IMR-90 (cell line): ENCODE measurements around the gene CFAP70. TPM values are rescaled to one million over a fixed set of nuclear protein-coding genes. Genes with fewer than 3 reads are reported as not detected.
A peak's percentile ranks its signal among the peaks of the same experiment; 100 is the strongest.

Source experiments
- ATAC-seq: fragments of 200-7000 bp; cut with Tn5 transposase; 2 replicates; pipeline ENCODE4 v1.9.1; 2020; ENCODE audit warnings: low read depth, mild to moderate bottlenecking, moderate library complexity
- BruUV-seq: library from RNA; stranded (reverse); fragments of 400-500 nt; replicated peaks from 2 replicates; lab custom pipeline; 2021; lab: Mats Ljungman, UMichigan
- CTCF ChIA-PET: fragments of 300-600 bp; formaldehyde crosslinking; extraction: SDS; loops from one replicate; lab custom pipeline; 2021; ENCODE audit warnings: antibody characterized with exemption; lab: Yijun Ruan, JAX
- POLR2A ChIA-PET: fragments of 300-600 bp; sonication (Branson Sonifier 250); formaldehyde crosslinking; loops from one replicate; lab custom pipeline; 2022; ENCODE audit warnings: antibody characterized with exemption; ENCODE audit not compliant: unreplicated experiment; lab: Charles Lee
- DNase-seq: peaks from one replicate; pipeline ENCODE4 v3.0.0; 2013
- H2AFZ ChIP-seq: replicated peaks from 2 replicates; pipeline ENCODE3; 2013; ENCODE audit warnings: low read length, mild to moderate bottlenecking; ENCODE audit not compliant: poor library complexity
- H2AK5ac ChIP-seq: 2 replicates; pipeline ENCODE4 v1.6.1; 2013; ENCODE audit warnings: low read depth, low read length, inconsistent platforms
- H2AK9ac ChIP-seq: replicated peaks from 2 replicates; pipeline ENCODE3; 2013; ENCODE audit warnings: mild to moderate bottlenecking, low read depth, low read length, moderate library complexity; ENCODE audit not compliant: poor library complexity
- H2BK120ac ChIP-seq: 2 replicates; pipeline ENCODE4 v1.6.1; 2013; ENCODE audit warnings: low read depth, low read length, inconsistent platforms
- H2BK15ac ChIP-seq: 3 replicates; pipeline ENCODE4 v1.6.1; 2013; ENCODE audit warnings: low read depth, low read length, inconsistent platforms
- H2BK20ac ChIP-seq: 2 replicates; pipeline ENCODE4 v1.6.1; 2013; ENCODE audit warnings: low read depth, mild to moderate bottlenecking, inconsistent platforms, low read length, moderate library complexity
- H2BK5ac ChIP-seq: 2 replicates; pipeline ENCODE4 v1.6.1; 2013; ENCODE audit warnings: mild to moderate bottlenecking, low read depth, low read length, inconsistent platforms; ENCODE audit not compliant: poor library complexity, severe bottlenecking
- H3K14ac ChIP-seq: replicated peaks from 2 replicates; pipeline ENCODE4 v1.6.1; 2013; ENCODE audit warnings: low read depth, low read length, inconsistent platforms
- H3K18ac ChIP-seq: 2 replicates; pipeline ENCODE4 v1.6.1; 2013; ENCODE audit warnings: low read depth, low read length, control low read depth
- H3K23ac ChIP-seq: 2 replicates; pipeline ENCODE4 v1.6.1; 2013; ENCODE audit warnings: low read depth, low read length, inconsistent platforms
- H3K27ac ChIP-seq: 2 replicates; pipeline ENCODE4 v1.5.1; 2013; ENCODE audit warnings: mild to moderate bottlenecking, control low read depth, low read length; ENCODE audit not compliant: insufficient read depth
- H3K27me3 ChIP-seq: 2 replicates; pipeline ENCODE4 v1.6.1; 2013; ENCODE audit warnings: low read length; ENCODE audit not compliant: control insufficient read depth, insufficient read depth
- H3K36me3 ChIP-seq: 2 replicates; pipeline ENCODE4 v1.6.1; 2013; ENCODE audit warnings: low read length, mixed read lengths; ENCODE audit not compliant: control insufficient read depth, insufficient read depth
- H3K4ac ChIP-seq: 2 replicates; pipeline ENCODE4 v1.6.1; 2013; ENCODE audit warnings: low read depth, low read length, inconsistent platforms
- H3K4me1 ChIP-seq: 2 replicates; pipeline ENCODE4 v1.6.1; 2013; ENCODE audit warnings: low read length, mixed read lengths; ENCODE audit not compliant: control insufficient read depth, insufficient read depth
- H3K4me2 ChIP-seq: 2 replicates; pipeline ENCODE4 v1.6.1; 2013; ENCODE audit warnings: low read depth, mild to moderate bottlenecking, control low read depth, low read length, moderate library complexity
- H3K4me3 ChIP-seq: 2 replicates; pipeline ENCODE4 v1.5.1; 2013; ENCODE audit warnings: low read depth, mild to moderate bottlenecking, control low read depth, low read length, moderate library complexity; ENCODE audit not compliant: insufficient read depth
- H3K56ac ChIP-seq: 2 replicates; pipeline ENCODE4 v1.6.1; 2013; ENCODE audit warnings: low read length, inconsistent platforms; ENCODE audit not compliant: insufficient read depth; ENCODE audit errors: extremely low read depth
- H3K79me1 ChIP-seq, 2 experiments: 2 replicates each; pipeline ENCODE4 v1.6.1; 2013; ENCODE audit warnings: low read length in 2 of 2, inconsistent platforms in 1 of 2, low read depth in 1 of 2
- H3K9ac ChIP-seq: 2 replicates; pipeline ENCODE4 v1.6.1; 2013; ENCODE audit warnings: low read depth, low read length, control low read depth
- H3K9me1 ChIP-seq: 2 replicates; pipeline ENCODE4 v1.6.1; 2013; ENCODE audit warnings: low read length, inconsistent platforms; ENCODE audit not compliant: insufficient read depth
- H3K9me3 ChIP-seq: 2 replicates; pipeline ENCODE4 v1.6.1; 2013; ENCODE audit warnings: low read length; ENCODE audit not compliant: control insufficient read depth, insufficient read depth
- H4K20me1 ChIP-seq: 2 replicates; pipeline ENCODE4 v1.6.1; 2013; ENCODE audit warnings: low read length, inconsistent platforms; ENCODE audit not compliant: insufficient read depth
- H4K5ac ChIP-seq: 2 replicates; pipeline ENCODE4 v1.6.1; 2013; ENCODE audit warnings: mild to moderate bottlenecking, low read depth, low read length, control low read depth
- H4K8ac ChIP-seq, 2 experiments: 2 replicates each; pipeline ENCODE4 v1.6.1; 2013; ENCODE audit warnings: low read depth in 2 of 2, low read length in 2 of 2, control low read depth in 1 of 2, inconsistent platforms in 1 of 2
- H4K91ac ChIP-seq: 2 replicates; pipeline ENCODE4 v1.6.1; 2013; ENCODE audit warnings: low read depth, low read length, inconsistent platforms; ENCODE audit not compliant: insufficient read depth
- MAFK ChIP-seq: IDR thresholded peaks from 2 replicates; pipeline ENCODE4 v1.6.1; 2012; ENCODE audit warnings: low read depth, low read length, improper control_type of control experiment
- RAD21 ChIP-seq: IDR thresholded peaks from 2 replicates; pipeline ENCODE4 v1.6.1; 2012; ENCODE audit warnings: low read length, improper control_type of control experiment
- RCOR1 ChIP-seq: IDR thresholded peaks from 2 replicates; pipeline ENCODE4 v1.6.1; 2012; ENCODE audit warnings: mild to moderate bottlenecking, low read length, improper control_type of control experiment; ENCODE audit not compliant: insufficient replicate concordance
- SMC3 ChIP-seq: fragments of 150-350 bp; IDR thresholded peaks from 2 replicates; pipeline ENCODE4 v1.6.1; 2016; ENCODE audit warnings: low read depth, mild to moderate bottlenecking, antibody characterized with exemption, low read length, moderate library complexity
- WGBS, 2 experiments: methylation state at CpG; one replicate each; pipeline versions ENCODE4 v1.1.5 to v1.1.7; 2013; ENCODE audit warnings: missing lambda C conversion rate in 2 of 2; ENCODE audit not compliant: insufficient read length in 1 of 2; ENCODE audit errors: extremely low coverage in 2 of 2; 5-methylcytosine and 5-hydroxymethylcytosine counted together
- dilution Hi-C: fragments of 300-500 bp; cut with HindIII; formaldehyde crosslinking; loops from one replicate; pipeline ENCODE4 v1.14.3; 2018; ENCODE audit warnings: low sequenced_read_pairs; ENCODE audit not compliant: unreplicated experiment
- in situ Hi-C: fragments of 300-500 bp; cut with MboI; formaldehyde crosslinking; loops from 3 replicates; pipeline ENCODE4 v1.14.3; 2019; ENCODE audit warnings: low sequenced_read_pairs, inconsistent platforms, mixed read lengths
- intact Hi-C: fragments of 100-400 bp; cut with micrococcal nuclease; formaldehyde crosslinking; loops from 2 replicates; pipeline ENCODE4 v1.10.0; 2022
- polyA plus RNA-seq, 3 experiments: library from polyadenylated mRNA; depleted of rRNA; stranded (reverse); fragments of >200 nt; gene quantifications; 2 replicates each; pipeline ENCODE4 v1.2.3, GENCODE V29; 2012; ENCODE audit warnings: low replicate concordance in 1 of 3
- total RNA-seq: library from RNA; depleted of rRNA; stranded (reverse); fragments of >200 nt; gene quantifications from 2 replicates; pipeline ENCODE4 v1.2.3, GENCODE V29; 2012

The CFAP70 gene
- total and polyA plus RNA-seq, 2 of the 4 experiments (the other 2 are of a cell fraction), result 0.15 to 0.18 TPM

- Histone ChIP-seq H3K9ac (peak overlapping the region; percentile 83), H3K4me1 (peaks cover 7% of the 10 kb centered on the region), H4K5ac (no peak overlapping the region; the same call in 1 of the 2 replicates), H4K8ac (peak overlapping the region; percentile 81 to 85), H3K56ac (peak overlapping the region; percentile 83), H3K9me3 (no peaks in the 10 kb centered on the region), H2BK15ac (no peak overlapping the region), H2BK20ac (no peak overlapping the region), H2BK120ac (no peak overlapping the region), H3K18ac (no peak overlapping the region; the same call in 1 of the 2 replicates), H3K14ac (peak overlapping the region; percentile 81), H4K20me1 (no peaks in the 10 kb centered on the region), H3K36me3 (peaks cover 18% of the 10 kb centered on the region), H3K23ac (peak overlapping the region; percentile 97; the same call in 1 of the 2 replicates), H2AK9ac (no peak overlapping the region), H3K4ac (peak overlapping the region; percentile 70; the same call in 1 of the 2 replicates), H3K4me2 (peak overlapping the region; percentile 95), H3K4me3 (peak overlapping the region; percentile 88), H4K91ac (no peak overlapping the region), H2BK5ac (peak overlapping the region; percentile 28), H3K27ac (peak overlapping the region; percentile 77), H3K9me1 (no peaks in the 10 kb centered on the region; the same call in 1 of the 2 replicates), H2AK5ac (no peak overlapping the region; the same call in 1 of the 2 replicates), H3K79me1 (peaks cover 17 to 39% of the 10 kb centered on the region in 2 experiments), H3K27me3 (no peaks in the 10 kb centered on the region), H2AFZ (peak overlapping the region; percentile 88)
- ChIA-PET CTCF (no interaction called here), POLR2A (no interaction called here)
- dilution Hi-C loops, result no loop called here
- TF ChIP-seq SMC3, result no peak
- no peak for TF ChIP-seq MAFK
- TF ChIP-seq RCOR1, result no peak
- no peak for TF ChIP-seq RAD21
- ATAC-seq (no peak), DNase-seq (no peak)
- in situ Hi-C loops, result no loop called here
- BruUV-seq, result no TSS peak
- intact Hi-C loops, result no loop called here
- WGBS, 2 experiments, result no CpG with 5 or more reads among the region's 8 CpGs
Measured at GRCh38 chr10:73246322-73246645, 112.4 kb downstream of the CFAP70 start.
